BLaER1 treated with 17β-estradiol and CSF1 and Interleukin-3, amounts not matched to agents 10 nM and 100 nM (cell line): ENCODE data around the gene ITPR1.
"Not testable (repeated sequence)": the region's sequence is repeated elsewhere in the genome, so short reads cannot be mapped to it uniquely, and the experiment has no call there.

Experiments used
- H3K27ac ChIP-seq, 11 experiments: shearing (Covaris generic); formaldehyde crosslinking; 2 replicates each; pipeline ENCODE4 v1.8.1; 2022
- H3K27me3 ChIP-seq, 11 experiments: shearing (Covaris generic); formaldehyde crosslinking; 2 replicates each; pipeline ENCODE4 v1.8.1; 2022
- H3K36me3 ChIP-seq, 11 experiments: shearing (Covaris generic); formaldehyde crosslinking; 2 replicates each; pipeline ENCODE4 v1.8.1; 2022
- H3K4me1 ChIP-seq, 10 experiments: shearing (Covaris generic); formaldehyde crosslinking; 2 replicates each; pipeline ENCODE4 v1.8.1; 2022
- H3K4me2 ChIP-seq, 11 experiments: shearing (Covaris generic); formaldehyde crosslinking; 2 replicates each; pipeline ENCODE4 v1.8.1; 2022
- H3K4me3 ChIP-seq, 10 experiments: shearing (Covaris generic); formaldehyde crosslinking; 2 replicates each; pipeline ENCODE4 v1.8.1; 2022
- H3K9ac ChIP-seq, 11 experiments: shearing (Covaris generic); formaldehyde crosslinking; 2 replicates each; pipeline ENCODE4 v1.8.1; 2022
- H3K9me3 ChIP-seq, 11 experiments: shearing (Covaris generic); formaldehyde crosslinking; replicated peaks in 1 of 11; 2 replicates each; pipeline ENCODE4 v1.8.1; 2022
- H4K20me1 ChIP-seq, 11 experiments: shearing (Covaris generic); formaldehyde crosslinking; 2 replicates each; pipeline ENCODE4 v1.8.1; 2022
- Cebpa-rat ChIP-seq, 11 experiments: shearing (Covaris generic); IDR thresholded peaks; 2 replicates each; pipeline ENCODE4 v1.8.1; 2022

The ITPR1 gene

GRCh38 chr3:4588466-4588865, 95.3 kb downstream of the ITPR1 start:
- no peaks in the 10 kb centered on the region for H3K27me3 ChIP-seq
- H3K4me2 ChIP-seq = 0 out of 22 replicates have a peak overlapping the region, but pooled peaks of 2 of the 11 experiments have one; percentile 4 to 5
- no peak overlapping the region for H3K27ac ChIP-seq
- H3K4me1 ChIP-seq = peaks cover 10 to 37% (median 14%) of the 10 kb centered on the region in 10 experiments
- peaks cover 0 to 70% (median 0%) of the 10 kb centered on the region in 11 experiments; a peak in 7 of 22 replicates for H4K20me1 ChIP-seq
- no peak overlapping the region for H3K4me3 ChIP-seq
- peaks cover 0 to 7% (median 5%) of the 10 kb centered on the region in 11 experiments; a peak in 11 of 22 replicates for H3K9me3 ChIP-seq
- TF ChIP-seq Cebpa-rat (IDR thresholded peaks at IDR 0.05) = no peak
- peaks cover 0 to 5% (median 0%) of the 10 kb centered on the region in 11 experiments; a peak in 3 of 22 replicates for H3K36me3 ChIP-seq
- H3K9ac ChIP-seq = no peak overlapping the region

GRCh38 chr3:4589475-4590097, 96.4 kb downstream of the ITPR1 start:
- Histone ChIP-seq H3K4me1 (peaks cover 5 to 26% (median 8%) of the 10 kb centered on the region in 10 experiments), H3K9ac (no peak overlapping the region), H3K36me3 (peaks cover 0 to 5% (median 0%) of the 10 kb centered on the region in 11 experiments; a peak in 3 of 22 replicates), H3K9me3 (peaks cover 0 to 7% (median 5%) of the 10 kb centered on the region in 11 experiments; a peak in 11 of 22 replicates), H3K27ac (no peak overlapping the region), H3K27me3 (no peaks in the 10 kb centered on the region), H3K4me3 (no peak overlapping the region), H4K20me1 (peaks cover 0 to 70% (median 0%) of the 10 kb centered on the region in 11 experiments; a peak in 7 of 22 replicates), H3K4me2 (0 out of 22 replicates have a peak overlapping the region, but pooled peaks of 1 of the 11 experiments have one; percentile 4)
- no peak for TF ChIP-seq Cebpa-rat (IDR thresholded peaks at IDR 0.05)

- H3K36me3 ChIP-seq = not testable (repeated sequence)
These were observed 97.7 kb downstream of the ITPR1 start for GRCh38 chr3:4590849-4591248.

GRCh38 chr3:4591669-4592068, 98.5 kb downstream of the ITPR1 start:
- no peak overlapping the region for H3K4me2 ChIP-seq
- peaks cover 0 to 74% (median 0%) of the 10 kb centered on the region in 11 experiments; a peak in 6 of 22 replicates for H4K20me1 ChIP-seq
- H3K27me3 ChIP-seq = no peaks in the 10 kb centered on the region
- peaks cover 0 to 7% (median 5%) of the 10 kb centered on the region in 11 experiments; a peak in 11 of 22 replicates for H3K9me3 ChIP-seq
- H3K4me1 ChIP-seq = peaks cover 0 to 16% (median 0%) of the 10 kb centered on the region in 10 experiments; a peak in 3 of 20 replicates
- no peak for TF ChIP-seq Cebpa-rat (IDR thresholded peaks at IDR 0.05)
- H3K4me3 ChIP-seq = no peak overlapping the region
- peaks cover 0 to 5% (median 0%) of the 10 kb centered on the region in 11 experiments; a peak in 3 of 22 replicates for H3K36me3 ChIP-seq
- no peak overlapping the region for H3K9ac ChIP-seq
- H3K27ac ChIP-seq = no peak overlapping the region

More at GRCh38 chr3:4590849-4591248, 97.7 kb downstream of the ITPR1 start:
- Histone ChIP-seq H4K20me1 (peaks cover 0 to 71% (median 0%) of the 10 kb centered on the region in 11 experiments; a peak in 7 of 22 replicates), H3K4me1 (peaks cover 0 to 16% (median 0%) of the 10 kb centered on the region in 10 experiments; a peak in 3 of 20 replicates)
- not testable (repeated sequence) for H3K27me3 ChIP-seq, H3K4me3 ChIP-seq, H3K4me2 ChIP-seq, H3K9ac ChIP-seq, H3K9me3 ChIP-seq, H3K27ac ChIP-seq

GRCh38 chr3:4593014-4593413, 99.9 kb downstream of the ITPR1 start:
- H3K27me3 ChIP-seq = no peaks in the 10 kb centered on the region
- no peak overlapping the region for H3K4me3 ChIP-seq

GRCh38 chr3:4595710-4596113, 102.6 kb downstream of the ITPR1 start:
- Histone ChIP-seq H3K27ac (no peak overlapping the region), H3K4me1 (no peaks in the 10 kb centered on the region)
- no peak for TF ChIP-seq Cebpa-rat (IDR thresholded peaks at IDR 0.05)

More at GRCh38 chr3:4593014-4593413, 99.9 kb downstream of the ITPR1 start:
- Histone ChIP-seq H3K9ac (no peak overlapping the region), H3K27ac (no peak overlapping the region), H3K36me3 (peaks cover 0 to 5% (median 0%) of the 10 kb centered on the region in 11 experiments; a peak in 3 of 22 replicates), H3K4me2 (no peak overlapping the region), H3K4me1 (peaks cover 0 to 14% (median 0%) of the 10 kb centered on the region in 10 experiments; a peak in 3 of 20 replicates), H3K9me3 (peaks cover 0 to 7% (median 5%) of the 10 kb centered on the region in 11 experiments; a peak in 11 of 22 replicates), H4K20me1 (peaks cover 0 to 74% (median 4%) of the 10 kb centered on the region in 11 experiments; a peak in 9 of 22 replicates)
- TF ChIP-seq Cebpa-rat (IDR thresholded peaks at IDR 0.05) = no peak

GRCh38 chr3:4596612-4597011, 103.5 kb downstream of the ITPR1 start:
- no peaks in the 10 kb centered on the region; a peak in 1 of 22 replicates for H3K36me3 ChIP-seq
- no peak overlapping the region for H3K9ac ChIP-seq
- H4K20me1 ChIP-seq = peaks cover 0 to 83% (median 0%) of the 10 kb centered on the region in 11 experiments; a peak in 6 of 22 replicates
- H3K27me3 ChIP-seq = no peaks in the 10 kb centered on the region
- H3K4me1 ChIP-seq = no peaks in the 10 kb centered on the region; a peak in 2 of 20 replicates
- H3K9me3 ChIP-seq = no peaks in the 10 kb centered on the region
- H3K27ac ChIP-seq = no peak overlapping the region
- no peak for TF ChIP-seq Cebpa-rat (IDR thresholded peaks at IDR 0.05)
- no peak overlapping the region for H3K4me3 ChIP-seq
- H3K4me2 ChIP-seq = no peak overlapping the region

More at GRCh38 chr3:4595710-4596113, 102.6 kb downstream of the ITPR1 start:
- Histone ChIP-seq H3K36me3 (peaks cover 0 to 2% (median 0%) of the 10 kb centered on the region in 11 experiments; a peak in 3 of 22 replicates), H4K20me1 (peaks cover 0 to 81% (median 0%) of the 10 kb centered on the region in 11 experiments; a peak in 6 of 22 replicates), H3K9me3 (peaks cover 0 to 5% (median 3%) of the 10 kb centered on the region in 11 experiments; a peak in 11 of 22 replicates), H3K9ac (no peak overlapping the region), H3K4me3 (no peak overlapping the region), H3K27me3 (no peaks in the 10 kb centered on the region), H3K4me2 (no peak overlapping the region)

GRCh38 chr3:4597208-4597985, 104.2 kb downstream of the ITPR1 start:
- H3K27ac ChIP-seq = no peak overlapping the region
- TF ChIP-seq Cebpa-rat (IDR thresholded peaks at IDR 0.05) = no peak

GRCh38 chr3:4598232-4598631, 105.1 kb downstream of the ITPR1 start:
- not testable (repeated sequence) for H3K4me3 ChIP-seq, H3K27ac ChIP-seq, H3K27me3 ChIP-seq, H3K9ac ChIP-seq, H3K4me2 ChIP-seq, H3K36me3 ChIP-seq, H3K9me3 ChIP-seq, H3K4me1 ChIP-seq
- H4K20me1 ChIP-seq = peaks cover 0 to 77% (median 0%) of the 10 kb centered on the region in 11 experiments; a peak in 6 of 22 replicates

More at GRCh38 chr3:4597208-4597985, 104.2 kb downstream of the ITPR1 start:
- no peaks in the 10 kb centered on the region for H3K27me3 ChIP-seq
- H3K9ac ChIP-seq = no peak overlapping the region
- H3K4me3 ChIP-seq = no peak overlapping the region
- peaks cover 0 to 82% (median 0%) of the 10 kb centered on the region in 11 experiments; a peak in 6 of 22 replicates for H4K20me1 ChIP-seq
- no peak overlapping the region for H3K4me2 ChIP-seq
- H3K36me3 ChIP-seq = no peaks in the 10 kb centered on the region; a peak in 1 of 22 replicates
- H3K4me1 ChIP-seq = no peaks in the 10 kb centered on the region; a peak in 2 of 20 replicates
- peaks cover 0 to 4% (median 0%) of the 10 kb centered on the region in 11 experiments; a peak in 1 of 22 replicates for H3K9me3 ChIP-seq
